Activated effector memory CD4-positive, alpha-beta T cell treated with Interleukin-2 at 50 U/mL for 16 hours (primary cell): ENCODE results near the gene PNPLA4.

ENCODE experiments used
- DNase-seq: peaks from one replicate; pipeline ENCODE4 v3.0.0-alpha.2; 2020

Gene PNPLA4

GRCh38 chrX:7927259-7928167, at the start of gene PNPLA4:
TSS of gene PNPLA4 (minus strand) at chrX:7927413. CDS start at chrX:7926119, 1,294 bp downstream.
- DNase-seq = peak; percentile 73

- no peak for DNase-seq
Measured at GRCh38 chrX:7972586-7972985, 45.4 kb upstream of the PNPLA4 start.

DNA sequence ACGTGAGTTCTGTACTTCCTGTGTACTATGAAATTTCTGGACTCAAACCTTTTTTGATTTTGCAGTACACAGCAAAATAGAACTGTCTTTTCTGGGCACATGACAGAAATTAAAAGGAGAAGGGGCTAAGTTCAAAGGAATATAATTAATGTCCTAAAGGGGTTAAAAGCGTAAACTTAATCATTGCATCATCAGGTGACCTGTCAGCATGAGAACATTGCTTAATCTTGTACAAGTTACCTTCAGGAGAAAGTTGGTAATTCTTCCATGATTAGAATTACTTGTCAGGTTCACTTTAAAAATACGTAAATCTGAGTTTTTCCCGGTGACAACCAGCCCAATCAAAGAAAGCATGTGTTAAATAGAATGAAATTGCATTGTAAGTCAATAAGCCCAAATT, 43.2 kb upstream of the PNPLA4 start:
- DNase-seq = no peak

DNA sequence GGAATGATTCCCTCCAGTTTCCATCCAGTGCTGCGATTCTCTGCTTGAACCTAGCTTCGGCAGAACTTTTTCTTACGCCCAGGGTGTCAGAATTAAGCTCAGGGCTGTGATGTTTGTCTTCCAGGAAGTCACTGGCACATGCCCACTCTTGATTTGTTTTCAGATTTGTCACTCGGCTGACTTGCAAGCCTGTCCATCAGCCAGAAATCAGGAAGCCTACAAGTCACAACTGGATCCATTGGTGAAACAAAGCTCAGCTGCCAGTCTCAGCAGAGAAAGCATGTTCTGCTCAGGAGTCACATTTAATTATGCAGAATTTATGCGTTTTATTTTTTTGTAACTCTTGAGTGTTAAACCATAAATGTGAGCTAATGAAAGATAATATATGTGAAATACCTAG, 38.2 kb upstream of the PNPLA4 start:
- no peak for DNase-seq

- no peak for DNase-seq
Measured at GRCh38 chrX:7960246-7960645, 33.0 kb upstream of the PNPLA4 start.

- DNase-seq = no peak
Measured at GRCh38 chrX:7953446-7953845, 26.2 kb upstream of the PNPLA4 start.

DNA sequence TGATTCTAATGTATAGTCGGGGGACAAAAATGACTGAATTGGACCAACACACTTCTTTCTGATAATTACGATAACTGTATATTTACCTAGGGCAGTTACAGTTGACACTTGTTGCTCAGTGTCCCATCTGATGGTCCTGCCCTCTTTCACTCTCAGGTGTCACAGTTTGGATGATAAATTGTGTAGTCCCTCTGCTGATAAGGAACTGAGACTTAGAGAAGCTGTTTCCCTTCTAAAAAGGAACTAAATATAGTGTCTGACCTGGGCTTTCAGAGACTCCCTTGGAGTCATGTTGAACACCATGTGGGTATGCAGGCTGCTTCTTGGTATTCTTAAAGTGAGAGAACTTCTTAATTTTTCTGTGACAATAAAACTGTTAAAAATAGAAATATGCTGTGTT, 23.7 kb upstream of the PNPLA4 start:
- DNase-seq = no peak

GRCh38 chrX:7948483-7948882, 21.3 kb upstream of the PNPLA4 start:
- no peak for DNase-seq

- DNase-seq = no peak
Measured at GRCh38 chrX:7946960-7947359, 19.7 kb upstream of the PNPLA4 start.

GRCh38 chrX:7943600-7944245, 16.5 kb upstream of the PNPLA4 start:
- DNase-seq = no peak

- no peak for DNase-seq
Measured at GRCh38 chrX:7941390-7942042, 14.3 kb upstream of the PNPLA4 start.

- no peak for DNase-seq
Measured at GRCh38 chrX:7934026-7934425, 6.8 kb upstream of the PNPLA4 start.

GRCh38 chrX:7926914-7927258, 327 bp downstream of the PNPLA4 start:
- DNase-seq = no peak

DNA sequence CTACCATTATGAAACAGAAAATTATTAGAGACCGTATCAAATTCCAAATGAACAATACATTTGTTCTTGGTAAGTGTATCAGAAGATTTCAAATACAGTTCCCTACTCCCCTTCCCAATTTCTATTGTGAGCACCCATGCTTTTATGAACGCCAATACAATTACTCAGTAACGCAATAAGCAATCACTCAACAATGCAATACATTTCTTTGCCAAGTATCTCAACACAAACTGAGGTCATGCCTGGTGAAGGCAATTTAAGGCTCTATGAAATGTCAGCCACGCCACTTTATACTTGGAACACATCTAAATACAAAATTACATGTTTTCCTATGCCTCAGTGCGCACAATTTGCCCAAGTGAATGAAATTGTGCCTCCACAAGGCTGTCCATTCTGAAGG, 712 bp downstream of the PNPLA4 start:
- DNase-seq = no peak

DNA sequence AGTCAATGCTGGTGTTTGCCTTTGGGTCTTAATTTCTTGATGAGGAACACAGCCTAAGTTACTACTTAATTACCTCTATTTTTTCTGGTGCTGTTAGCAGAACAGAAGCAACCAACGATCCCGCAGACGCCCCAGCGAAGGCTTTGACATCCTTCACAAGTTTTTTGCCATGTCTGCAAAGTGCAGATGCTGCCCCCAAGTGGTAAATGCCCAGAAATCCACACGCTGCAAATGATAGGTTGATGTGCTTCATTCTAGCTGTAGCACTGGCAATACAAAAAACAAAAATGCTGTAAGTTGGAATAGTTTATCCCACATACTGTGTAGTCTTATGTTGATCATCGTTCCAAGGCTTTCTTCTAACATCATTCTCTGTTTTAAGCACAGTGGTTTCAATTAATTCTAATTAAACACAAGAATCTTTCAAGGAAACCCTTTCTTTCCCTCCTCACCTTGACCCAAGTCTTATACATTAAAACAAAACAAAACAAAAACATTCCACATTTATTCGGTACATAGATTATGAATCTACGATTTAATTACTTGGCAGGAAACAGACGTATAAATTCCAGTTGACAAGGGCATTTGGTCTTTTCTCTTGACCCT, 1.2 kb downstream of the PNPLA4 start:
- DNase-seq = peak; percentile 36

- DNase-seq = no peak
Measured at GRCh38 chrX:7921750-7922149, 5.5 kb downstream of the PNPLA4 start.

DNA sequence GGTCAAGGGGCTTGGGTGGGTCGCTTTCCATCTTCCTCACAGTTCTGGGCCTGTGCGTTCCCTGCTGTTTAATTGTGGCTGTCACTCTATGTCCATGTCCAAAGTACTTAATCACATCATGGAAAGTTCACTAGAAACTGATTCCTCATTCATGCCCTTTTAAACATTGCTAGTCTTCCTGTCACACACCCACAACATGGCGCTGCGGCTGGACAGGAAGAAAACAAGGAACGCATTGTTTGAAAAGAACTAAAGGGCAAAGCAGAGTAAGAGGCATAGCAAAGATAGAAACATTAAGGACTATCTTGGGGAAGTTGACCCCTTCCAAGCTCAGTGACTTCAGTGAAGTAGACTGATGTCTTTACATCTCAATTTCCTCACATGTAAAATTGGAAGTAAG, 18.4 kb downstream of the PNPLA4 start:
- no peak for DNase-seq

- DNase-seq = no peak
Measured at GRCh38 chrX:7904562-7904961, 22.7 kb downstream of the PNPLA4 start.

GRCh38 chrX:7891928-7892327, 35.3 kb downstream of the PNPLA4 start:
- DNase-seq = no peak

- no peak for DNase-seq
Measured at GRCh38 chrX:7889680-7890079, 37.5 kb downstream of the PNPLA4 start.

DNA sequence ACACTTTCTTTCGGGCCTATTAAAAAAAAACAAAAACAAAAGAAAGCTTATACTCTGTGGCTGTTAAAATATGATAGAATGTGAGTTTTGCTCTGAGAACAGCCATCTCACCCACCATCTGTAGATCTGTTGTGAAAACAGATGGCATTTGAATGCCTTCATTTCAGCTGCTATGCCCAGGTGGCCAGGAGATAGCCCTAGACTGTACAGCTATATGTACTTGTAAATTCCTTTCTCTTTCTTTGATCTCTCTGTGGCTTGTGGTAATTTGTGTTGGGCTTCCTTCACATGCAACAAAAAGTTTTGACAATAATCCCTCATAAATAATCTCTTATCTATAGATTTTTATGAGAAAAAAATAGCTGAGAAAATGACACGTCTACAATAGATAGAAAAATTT, 38.1 kb downstream of the PNPLA4 start:
- no peak for DNase-seq

DNA sequence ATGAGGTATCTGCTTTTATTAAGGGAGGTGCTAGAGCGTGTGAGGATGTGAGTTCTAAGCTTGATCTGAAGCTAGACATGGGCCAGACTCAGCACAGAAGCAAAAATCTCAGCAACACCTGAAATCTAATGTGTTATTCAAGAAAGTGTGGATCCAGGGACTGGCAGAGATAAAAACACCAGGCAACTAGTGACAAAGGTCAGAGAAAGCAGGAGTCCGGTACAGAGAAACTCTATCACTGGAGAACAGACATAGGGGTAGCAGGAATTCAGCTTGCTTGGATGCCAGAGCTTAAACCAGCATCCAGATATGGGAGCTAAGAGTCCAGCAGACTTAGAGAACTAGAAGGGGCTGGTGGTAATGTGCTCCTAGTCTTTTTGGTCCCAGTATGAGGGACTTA, 50.3 kb downstream of the PNPLA4 start:
- no peak for DNase-seq

DNA sequence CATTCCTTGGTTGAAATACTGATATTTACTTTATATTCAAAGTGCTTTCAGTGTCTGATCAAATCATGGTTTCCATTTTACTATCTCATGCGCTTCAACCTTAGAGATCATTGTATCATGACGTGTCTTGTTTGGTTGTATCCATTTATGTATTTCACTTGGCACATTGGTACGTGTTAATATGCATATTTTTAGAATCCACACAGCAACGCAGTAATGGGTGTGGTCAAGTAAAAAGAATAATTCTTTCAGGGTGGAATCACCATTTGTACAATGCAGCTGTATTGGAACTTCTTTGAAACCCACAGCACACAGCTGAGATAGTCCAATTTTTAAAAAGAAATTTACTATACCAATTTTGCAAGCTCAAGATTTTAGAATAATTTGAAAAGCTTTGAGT, 55.2 kb downstream of the PNPLA4 start:
- no peak for DNase-seq

- DNase-seq = no peak
Measured at GRCh38 chrX:7852166-7852565, 75.0 kb downstream of the PNPLA4 start.
